Activated naive CD8-positive, alpha-beta T cell treated with anti-CD3 and anti-CD28 coated beads, Interleukin-2, amount 50 U/mL, for 24 hours (primary cell): ENCODE measurements around the gene HOXA6.

Source experiments
- ATAC-seq: fragments of 150-1000 bp; cut with Tn5 transposase; one replicate; pipeline ENCODE4 v1.10.0; 2021
- DNase-seq: peaks from one replicate; pipeline ENCODE4 v3.0.0; 2021
- H3K27ac Mint-ChIP-seq: one replicate; pipeline ENCODE4 v1.8.0; 2021; ENCODE audit warnings: mild to moderate bottlenecking, mixed read lengths
- H3K27me3 Mint-ChIP-seq: one replicate; pipeline ENCODE4 v1.8.0; 2021; ENCODE audit warnings: mixed read lengths
- H3K36me3 Mint-ChIP-seq: one replicate; pipeline ENCODE4 v1.8.0; 2021; ENCODE audit warnings: low read depth, mixed read lengths
- H3K4me1 Mint-ChIP-seq: one replicate; pipeline ENCODE4 v1.8.0; 2021; ENCODE audit warnings: mixed read lengths
- H3K4me3 Mint-ChIP-seq: one replicate; pipeline ENCODE4 v1.8.0; 2021; ENCODE audit warnings: mild to moderate bottlenecking, moderate library complexity, mixed read lengths
- H3K9me3 Mint-ChIP-seq: one replicate; pipeline ENCODE4 v1.8.0; 2021; ENCODE audit warnings: mixed read lengths

Gene HOXA6

GRCh38 chr7:27106901-27107240 is 40.7 kb downstream of the HOXA6 start:
- DNase-seq (no peak), ATAC-seq (no peak)
- Mint-ChIP-seq H3K36me3 (no peaks in the 10 kb centered on the region), H3K27me3 (peaks cover 35% of the 10 kb centered on the region), H3K9me3 (no peaks in the 10 kb centered on the region), H3K27ac (no peak overlapping the region), H3K4me3 (no peak overlapping the region), H3K4me1 (peaks cover 9% of the 10 kb centered on the region)

- no peak overlapping the region for H3K27ac Mint-ChIP-seq
- no peak for ATAC-seq
- H3K9me3 Mint-ChIP-seq = no peaks in the 10 kb centered on the region
- no peak for DNase-seq
- no peak overlapping the region for H3K4me3 Mint-ChIP-seq
- H3K4me1 Mint-ChIP-seq = peaks cover 9% of the 10 kb centered on the region
- peaks cover 37% of the 10 kb centered on the region for H3K27me3 Mint-ChIP-seq
- H3K36me3 Mint-ChIP-seq = no peaks in the 10 kb centered on the region
Observed at GRCh38 chr7:27106181-27106900, 41.2 kb downstream of the HOXA6 start.

GRCh38 chr7:27105301-27106031 is 42.1 kb downstream of the HOXA6 start:
- no peaks in the 10 kb centered on the region for H3K9me3 Mint-ChIP-seq
- no peak overlapping the region for H3K27ac Mint-ChIP-seq
- peaks cover 5% of the 10 kb centered on the region for H3K36me3 Mint-ChIP-seq
- peaks cover 9% of the 10 kb centered on the region for H3K4me1 Mint-ChIP-seq
- DNase-seq (no peak), ATAC-seq (no peak)
- no peak overlapping the region for H3K4me3 Mint-ChIP-seq
- peaks cover 46% of the 10 kb centered on the region for H3K27me3 Mint-ChIP-seq

- no peak overlapping the region for H3K4me3 Mint-ChIP-seq
- no peak for ATAC-seq
Observed at GRCh38 chr7:27104341-27105058, 43.1 kb downstream of the HOXA6 start.

GRCh38 chr7:27103489-27104226 is 43.9 kb downstream of the HOXA6 start:
- Mint-ChIP-seq H3K27ac (no peak overlapping the region), H3K4me1 (peaks cover 12% of the 10 kb centered on the region), H3K27me3 (peaks cover 62% of the 10 kb centered on the region), H3K9me3 (no peaks in the 10 kb centered on the region), H3K4me3 (no peak overlapping the region), H3K36me3 (peaks cover 6% of the 10 kb centered on the region)
- ATAC-seq (no peak), DNase-seq (no peak)

More at GRCh38 chr7:27104341-27105058, 43.1 kb downstream of the HOXA6 start:
- Mint-ChIP-seq H3K36me3 (peaks cover 6% of the 10 kb centered on the region), H3K9me3 (no peaks in the 10 kb centered on the region), H3K27ac (no peak overlapping the region), H3K27me3 (peaks cover 54% of the 10 kb centered on the region), H3K4me1 (peaks cover 9% of the 10 kb centered on the region)
- no peak for DNase-seq

GRCh38 chr7:27102581-27103442 is 44.8 kb downstream of the HOXA6 start, which contains the start of gene HOXA2:
HOXA2 (minus strand) TSS chr7:27102683; CDS start chr7:27102500, 183 bp downstream.
- H3K4me1 Mint-ChIP-seq = peaks cover 16% of the 10 kb centered on the region
- H3K27ac Mint-ChIP-seq = no peak within 1 kb of the TSS
- ATAC-seq = no peak
- H3K9me3 Mint-ChIP-seq = no peaks in the 10 kb centered on the region
- no peak for DNase-seq
- peaks cover 69% of the 10 kb centered on the region for H3K27me3 Mint-ChIP-seq
- H3K36me3 Mint-ChIP-seq = peaks cover 6% of the 10 kb centered on the region
- H3K4me3 Mint-ChIP-seq = peak within 1 kb of the TSS; percentile 21

GRCh38 chr7:27101957-27102580 is 45.5 kb downstream of the HOXA6 start:
- no peak for ATAC-seq
- Mint-ChIP-seq H3K4me3 (peak overlapping the region; percentile 21), H3K27me3 (peaks cover 77% of the 10 kb centered on the region), H3K27ac (no peak overlapping the region), H3K9me3 (no peaks in the 10 kb centered on the region), H3K4me1 (peaks cover 24% of the 10 kb centered on the region), H3K36me3 (peaks cover 6% of the 10 kb centered on the region)
- no peak for DNase-seq

GRCh38 chr7:27101171-27101956 is 46.2 kb downstream of the HOXA6 start:
- no peak for ATAC-seq
- DNase-seq = no peak
- Mint-ChIP-seq H3K4me3 (no peak overlapping the region), H3K9me3 (no peaks in the 10 kb centered on the region), H3K4me1 (peaks cover 28% of the 10 kb centered on the region), H3K36me3 (peaks cover 6% of the 10 kb centered on the region), H3K27ac (no peak overlapping the region), H3K27me3 (peaks cover 79% of the 10 kb centered on the region)

- no peak overlapping the region for H3K4me3 Mint-ChIP-seq
- H3K4me1 Mint-ChIP-seq = peaks cover 30% of the 10 kb centered on the region
- no peak for ATAC-seq
- peaks cover 77% of the 10 kb centered on the region for H3K27me3 Mint-ChIP-seq
- DNase-seq = no peak
- H3K27ac Mint-ChIP-seq = no peak overlapping the region
- no peaks in the 10 kb centered on the region for H3K9me3 Mint-ChIP-seq
- peaks cover 6% of the 10 kb centered on the region for H3K36me3 Mint-ChIP-seq
Observed at GRCh38 chr7:27100694-27101170, 46.8 kb downstream of the HOXA6 start.

GRCh38 chr7:27099453-27100370 is 47.9 kb downstream of the HOXA6 start:
- H3K36me3 Mint-ChIP-seq = peaks cover 6% of the 10 kb centered on the region
- no peak for DNase-seq
- peaks cover 38% of the 10 kb centered on the region for H3K4me1 Mint-ChIP-seq
- no peaks in the 10 kb centered on the region for H3K9me3 Mint-ChIP-seq
- peaks cover 81% of the 10 kb centered on the region for H3K27me3 Mint-ChIP-seq
- ATAC-seq = no peak
- H3K4me3 Mint-ChIP-seq = no peak overlapping the region
- no peak overlapping the region for H3K27ac Mint-ChIP-seq

GRCh38 chr7:27098578-27099451 is 48.8 kb downstream of the HOXA6 start:
- Mint-ChIP-seq H3K4me1 (peaks cover 38% of the 10 kb centered on the region), H3K27me3 (peaks cover 84% of the 10 kb centered on the region), H3K27ac (no peak overlapping the region), H3K4me3 (no peak overlapping the region), H3K9me3 (no peaks in the 10 kb centered on the region), H3K36me3 (peaks cover 6% of the 10 kb centered on the region)
- DNase-seq (no peak), ATAC-seq (no peak)
